IPS DF 19.7 (cell line): Measurements from ENCODE around the gene NSUN4.

Source experiments
- DNase-seq: peaks from one replicate; pipeline ENCODE4 v3.0.0-alpha.2; 2013; ENCODE audit warnings: low read depth, low spot score

NSUN4 gene

DNA sequence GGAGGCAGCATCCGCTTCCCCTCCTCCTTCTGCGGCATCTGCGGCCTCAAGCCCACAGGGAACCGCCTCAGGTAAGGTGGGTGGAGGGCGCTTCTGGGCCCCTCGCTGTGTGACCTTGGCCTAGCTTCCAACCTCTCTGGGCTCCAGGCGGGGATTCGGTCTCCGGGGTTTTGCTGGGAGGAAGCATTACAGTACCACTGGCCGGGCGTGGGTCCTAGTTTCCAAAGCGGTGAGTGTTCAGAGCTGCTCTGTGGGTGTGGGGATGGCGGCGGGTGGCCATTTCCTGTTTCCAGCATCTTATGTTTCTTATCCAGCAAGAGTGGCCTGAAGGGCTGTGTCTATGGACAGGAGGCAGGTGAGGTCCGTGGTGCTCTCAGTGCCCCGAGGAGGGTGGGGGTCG, 65.1 kb downstream of the NSUN4 start:
- DNase-seq: no peak

DNA sequence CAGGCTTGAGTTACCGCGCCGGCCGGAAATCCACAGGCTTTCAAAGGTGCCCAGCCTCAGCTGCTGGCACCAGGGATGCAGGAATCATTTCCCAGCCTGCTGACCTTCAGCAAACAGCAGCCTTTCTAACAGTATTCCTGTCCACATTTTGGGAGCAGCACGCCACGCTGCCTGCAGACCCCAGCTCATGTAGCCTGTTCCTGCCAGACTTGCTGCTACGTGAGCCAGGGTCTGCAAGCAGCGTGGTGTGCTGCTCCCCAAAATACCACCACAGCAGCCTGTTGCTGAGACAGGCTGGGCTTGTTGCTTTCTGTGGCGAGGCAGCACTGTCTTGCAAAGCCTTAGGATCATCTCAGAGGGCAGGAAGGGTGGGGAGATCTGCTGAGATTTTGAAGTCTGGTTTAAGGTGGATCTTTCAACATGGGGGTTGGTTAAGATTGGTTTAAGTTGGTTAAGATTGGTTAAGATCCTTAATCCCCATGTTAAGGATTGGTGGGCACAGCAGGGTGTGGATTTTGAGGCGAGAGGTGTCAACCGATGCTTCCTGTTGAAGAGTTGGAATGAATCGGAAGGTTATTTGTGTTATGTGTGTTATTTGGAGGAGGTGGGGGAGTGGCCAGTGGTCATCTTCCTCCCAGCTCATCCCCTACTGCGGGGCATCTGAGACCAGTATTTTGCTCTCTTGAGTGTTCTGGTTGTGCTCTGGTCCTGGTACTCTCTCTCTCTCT, 66.4 kb downstream of the NSUN4 start:
- DNase-seq: no peak

DNA sequence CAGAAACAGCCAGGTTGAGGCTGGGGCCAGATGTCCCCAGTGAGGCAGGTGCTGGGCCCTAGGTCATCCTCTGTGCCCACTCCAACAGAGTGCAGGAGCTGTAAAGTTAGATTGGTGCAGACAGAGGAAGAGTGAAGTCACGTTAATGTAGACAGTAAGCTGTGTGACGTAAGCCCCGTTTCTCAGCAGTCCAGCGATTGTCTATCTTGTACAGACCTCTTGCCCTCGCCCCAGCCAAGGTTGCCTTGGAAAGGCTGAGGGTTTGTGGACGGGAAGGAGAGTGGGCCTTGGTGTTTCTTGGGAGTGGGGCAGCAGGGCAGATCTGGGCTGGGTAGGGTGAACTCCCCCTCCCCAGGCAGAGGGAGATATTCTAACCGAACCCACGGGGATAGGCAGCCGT, 67.0 kb downstream of the NSUN4 start:
- no peak for DNase-seq

DNA sequence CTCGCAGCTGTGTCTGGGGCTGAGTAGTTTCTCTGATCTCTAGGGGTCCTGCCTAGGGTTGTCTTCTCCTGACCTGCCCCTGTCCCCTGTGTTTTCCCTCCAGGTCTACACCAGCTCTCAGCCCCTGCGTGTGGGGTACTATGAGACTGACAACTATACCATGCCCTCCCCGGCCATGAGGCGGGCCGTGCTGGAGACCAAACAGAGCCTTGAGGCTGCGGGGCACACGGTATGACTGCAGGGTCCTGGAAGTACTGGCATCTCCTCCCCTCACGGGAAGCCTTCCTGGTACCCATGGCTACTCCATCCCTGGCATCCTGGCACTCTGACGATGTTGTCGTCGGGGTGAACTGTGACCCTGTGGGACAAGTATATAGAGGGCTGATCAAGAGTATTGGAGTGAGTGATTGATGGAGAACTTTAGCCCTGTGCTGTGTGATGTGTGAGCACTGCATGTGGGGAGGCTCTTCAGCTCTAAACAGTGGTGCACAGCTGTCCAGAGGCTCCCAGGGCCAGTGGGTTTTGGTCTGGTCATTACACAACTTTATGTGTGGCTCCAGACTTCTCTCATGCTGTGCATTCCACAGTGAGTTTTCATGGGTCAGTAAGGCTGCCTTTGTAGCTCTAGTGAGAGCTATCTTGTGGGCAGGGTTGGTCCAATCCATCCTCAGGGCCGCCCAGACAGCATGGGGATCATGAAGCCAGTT, 67.9 kb downstream of the NSUN4 start:
- no peak for DNase-seq

DNA sequence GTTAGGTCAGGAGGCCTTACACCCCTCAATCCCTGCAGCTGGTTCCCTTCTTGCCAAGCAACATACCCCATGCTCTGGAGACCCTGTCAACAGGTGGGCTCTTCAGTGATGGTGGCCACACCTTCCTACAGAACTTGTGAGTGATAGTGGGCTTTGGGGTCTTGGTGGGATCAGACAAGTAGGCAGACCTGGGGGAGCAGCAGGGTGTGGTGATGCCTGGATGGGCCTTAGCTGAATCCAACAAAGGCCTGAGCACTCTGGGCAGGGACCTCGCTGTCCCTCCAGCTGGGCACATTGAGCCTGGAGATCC, 68.4 kb downstream of the NSUN4 start:
- no peak for DNase-seq

DNA sequence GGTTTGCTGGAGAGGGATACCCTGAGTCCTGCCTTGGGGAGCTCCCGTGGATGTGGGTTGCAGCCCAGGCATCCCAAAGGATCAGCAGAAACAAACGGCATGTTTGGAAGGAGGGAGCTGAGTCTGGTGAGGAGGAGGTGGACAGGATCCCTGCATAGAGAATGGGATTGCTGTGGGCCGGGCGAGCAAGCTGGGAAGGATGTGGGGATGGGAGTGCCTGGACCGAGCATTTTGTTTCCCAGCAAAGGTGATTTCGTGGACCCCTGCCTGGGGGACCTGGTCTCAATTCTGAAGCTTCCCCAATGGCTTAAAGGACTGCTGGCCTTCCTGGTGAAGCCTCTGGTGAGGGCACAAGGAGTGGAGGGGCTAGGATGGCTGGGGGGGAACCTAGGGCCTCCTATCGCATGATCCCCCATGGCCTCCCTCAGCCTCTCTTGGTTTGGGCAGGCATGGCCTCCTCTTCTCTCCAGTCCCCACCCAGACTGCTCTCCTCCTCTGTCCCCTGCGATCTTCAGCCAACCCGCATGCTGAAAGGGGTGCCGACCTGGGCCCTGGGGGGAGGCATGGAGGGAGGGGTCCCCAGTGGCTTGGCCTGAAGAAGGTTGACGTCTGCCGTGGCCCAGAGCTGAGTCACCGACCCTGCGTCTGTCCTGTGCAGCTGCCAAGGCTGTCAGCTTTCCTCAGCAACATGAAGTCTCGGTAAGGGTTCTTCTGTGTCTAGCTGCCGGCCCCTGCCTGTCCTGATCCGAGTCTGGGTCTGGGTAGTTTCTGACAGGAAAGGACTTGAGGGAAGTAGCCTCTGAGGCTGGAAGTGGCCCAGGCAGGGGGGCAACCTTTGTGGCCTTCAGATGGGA, 69.8 kb downstream of the NSUN4 start:
- DNase-seq: no peak

DNA sequence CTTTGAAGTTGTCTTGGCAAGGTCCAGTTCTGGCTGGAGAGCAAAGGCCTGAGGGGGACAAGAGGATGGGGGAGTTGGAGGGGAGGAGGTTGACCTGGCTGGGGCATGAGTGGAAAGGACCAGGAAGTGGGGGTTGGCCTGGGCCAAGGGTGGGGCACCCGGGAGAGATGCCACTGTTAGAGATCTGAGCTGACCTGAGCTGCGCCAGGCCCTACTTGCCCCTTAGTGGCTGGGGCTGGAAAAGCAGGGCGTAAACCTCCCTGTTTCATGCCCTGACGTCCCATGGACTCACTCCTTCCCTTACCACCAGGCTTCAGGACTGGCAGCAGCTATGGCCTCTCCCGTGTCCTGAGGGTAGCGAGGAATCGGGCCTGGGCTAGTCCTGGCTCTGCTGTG, 70.4 kb downstream of the NSUN4 start:
- no peak for DNase-seq
